Activated CD8-positive, alpha-beta memory T cell treated with anti-CD3 and anti-CD28 coated beads, Interleukin-2, amount 50 U/mL, for 48 hours (primary cell): ENCODE data around the gene DISP3.
A peak's percentile ranks its signal among the peaks of the same experiment; 100 is the strongest.

Source experiments
- DNase-seq: peaks from one replicate; pipeline ENCODE4 v3.0.0-alpha.2; 2020

DISP3 gene

GRCh38 chr1:11462224-11462923, 16.6 kb upstream of the DISP3 start:
- DNase-seq: no peak

- no peak for DNase-seq
Observed at GRCh38 chr1:11463177-11463576, 15.8 kb upstream of the DISP3 start.

GRCh38 chr1:11465307-11465706, 13.6 kb upstream of the DISP3 start:
- no peak for DNase-seq

- DNase-seq: no peak
Observed at GRCh38 chr1:11466416-11466815, 12.5 kb upstream of the DISP3 start.

- DNase-seq: no peak
Observed at GRCh38 chr1:11468878-11469277, 10.1 kb upstream of the DISP3 start.

- DNase-seq: no peak
Observed at GRCh38 chr1:11470912-11471311, 8.0 kb upstream of the DISP3 start.

GRCh38 chr1:11471473-11471872, 7.5 kb upstream of the DISP3 start:
- DNase-seq: no peak

- no peak for DNase-seq
Observed at GRCh38 chr1:11472284-11472683, 6.7 kb upstream of the DISP3 start.

- no peak for DNase-seq
Observed at GRCh38 chr1:11472741-11473140, 6.2 kb upstream of the DISP3 start.

GRCh38 chr1:11473491-11474034, 5.4 kb upstream of the DISP3 start:
- DNase-seq: no peak

- no peak for DNase-seq
Observed at GRCh38 chr1:11474826-11475225, 4.1 kb upstream of the DISP3 start.

GRCh38 chr1:11475748-11476147, 3.2 kb upstream of the DISP3 start:
- no peak for DNase-seq

- peak; percentile 56 for DNase-seq
Observed at GRCh38 chr1:11479375-11479979, 522 bp downstream of the DISP3 start.

GRCh38 chr1:11481019-11481418, 2.1 kb downstream of the DISP3 start:
- DNase-seq: no peak

- DNase-seq: no peak
Observed at GRCh38 chr1:11482198-11482597, 3.2 kb downstream of the DISP3 start.

GRCh38 chr1:11482701-11483479, 3.9 kb downstream of the DISP3 start:
- no peak for DNase-seq

- DNase-seq: no peak
Observed at GRCh38 chr1:11483581-11484320, 4.8 kb downstream of the DISP3 start.

- DNase-seq: no peak
Observed at GRCh38 chr1:11484321-11484655, 5.3 kb downstream of the DISP3 start.

- DNase-seq: no peak
Observed at GRCh38 chr1:11485191-11485590, 6.2 kb downstream of the DISP3 start.

GRCh38 chr1:11486231-11487009, 7.5 kb downstream of the DISP3 start:
- no peak for DNase-seq

GRCh38 chr1:11487196-11487751, 8.3 kb downstream of the DISP3 start:
- DNase-seq: no peak

GRCh38 chr1:11488201-11488770, 9.3 kb downstream of the DISP3 start:
- no peak for DNase-seq
